ENCODE data around the gene IL19. TPM values are rescaled to one million over a fixed set of nuclear protein-coding genes. Genes with fewer than 3 reads are reported as not detected.

Gene IL19
- total RNA-seq, 2 experiments from 2014 or later = not detected

DNA sequence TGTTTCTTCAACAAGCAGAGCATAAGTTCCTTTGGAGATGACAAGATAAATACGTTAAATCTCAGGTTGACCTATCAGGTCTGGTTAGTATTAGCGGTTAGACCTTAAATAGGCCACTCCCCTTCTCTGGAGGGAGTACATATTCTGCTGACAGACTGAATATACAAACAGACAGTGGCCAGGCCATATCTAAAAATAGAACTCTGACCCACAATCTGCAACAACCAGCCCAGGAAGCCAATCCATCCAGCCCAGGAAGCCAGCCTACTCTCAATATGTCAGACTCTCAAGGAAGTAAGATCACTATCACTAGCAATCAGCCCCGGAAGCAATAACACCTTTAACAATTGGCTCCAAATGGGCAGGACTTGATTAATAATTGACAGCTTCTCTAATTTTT lies 101.6 kb downstream of the IL19 start:
- no peak for DNase-seq
- H3K27ac Mint-ChIP-seq = no peak overlapping the region
- CTCF ChIA-PET = interaction anchor here (1.1 to 1.4 kb wide), 4 partner anchors 9 to 146 kb away, joined by 4 to 6 read pairs (median 4); no protein-coding TSS in a partner anchor
- H3K36me3 Mint-ChIP-seq (ENCODE audit: low read depth) = peaks cover 2% of the 10 kb centered on the region
- H3K9me3 Mint-ChIP-seq = peaks cover 13% of the 10 kb centered on the region
- no peak overlapping the region for H3K4me3 Mint-ChIP-seq
- H3K27me3 Mint-ChIP-seq (ENCODE audit: low read depth) = no peaks in the 10 kb centered on the region
- intact Hi-C loops (cut with micrococcal nuclease) = no loop called here
- peaks cover 8% of the 10 kb centered on the region for H3K4me1 Mint-ChIP-seq (ENCODE audit: low read depth)

DNA sequence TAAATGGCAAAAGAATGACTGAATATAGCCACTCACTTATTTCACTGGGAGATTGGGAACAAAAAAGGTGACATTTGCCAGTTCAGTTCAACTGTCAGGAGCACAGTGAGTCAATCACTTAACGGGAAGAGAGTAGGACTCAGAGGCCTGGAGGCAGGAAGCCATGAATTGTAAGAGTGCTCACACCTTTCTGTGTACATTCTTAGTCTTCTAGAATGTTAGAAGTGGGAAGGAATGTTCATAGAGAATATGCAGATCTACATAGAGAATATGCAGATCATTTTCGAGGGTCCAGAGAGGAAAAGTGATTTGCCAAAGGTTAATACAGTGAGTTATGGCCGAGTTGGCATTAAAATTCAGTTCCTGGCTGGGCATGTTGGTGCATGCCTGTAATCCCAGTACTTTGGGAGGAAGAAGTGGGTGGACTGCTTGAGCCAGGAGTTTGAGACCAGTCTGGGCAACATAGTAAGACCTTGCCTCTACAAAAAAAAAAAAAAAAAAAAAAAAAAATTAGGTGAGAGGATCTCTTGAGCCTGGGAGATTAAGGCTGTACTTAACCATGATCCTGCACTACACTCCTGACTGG lies 103.1 kb downstream of the IL19 start:
- no peak overlapping the region for H3K27ac Mint-ChIP-seq
- DNase-seq = no peak
- H3K36me3 Mint-ChIP-seq (ENCODE audit: low read depth) = peaks cover 2% of the 10 kb centered on the region
- H3K4me3 Mint-ChIP-seq = no peak overlapping the region
- CTCF ChIA-PET = interaction anchor here (0.9 to 1.3 kb wide), 3 partner anchors 10 to 39 kb away, joined by 3 to 4 read pairs (median 3); no protein-coding TSS in a partner anchor
- no peaks in the 10 kb centered on the region for H3K4me1 Mint-ChIP-seq (ENCODE audit: low read depth)
- no peaks in the 10 kb centered on the region for H3K27me3 Mint-ChIP-seq (ENCODE audit: low read depth)
- H3K9me3 Mint-ChIP-seq = peaks cover 24% of the 10 kb centered on the region
- intact Hi-C loops (cut with micrococcal nuclease) = no loop called here

DNA sequence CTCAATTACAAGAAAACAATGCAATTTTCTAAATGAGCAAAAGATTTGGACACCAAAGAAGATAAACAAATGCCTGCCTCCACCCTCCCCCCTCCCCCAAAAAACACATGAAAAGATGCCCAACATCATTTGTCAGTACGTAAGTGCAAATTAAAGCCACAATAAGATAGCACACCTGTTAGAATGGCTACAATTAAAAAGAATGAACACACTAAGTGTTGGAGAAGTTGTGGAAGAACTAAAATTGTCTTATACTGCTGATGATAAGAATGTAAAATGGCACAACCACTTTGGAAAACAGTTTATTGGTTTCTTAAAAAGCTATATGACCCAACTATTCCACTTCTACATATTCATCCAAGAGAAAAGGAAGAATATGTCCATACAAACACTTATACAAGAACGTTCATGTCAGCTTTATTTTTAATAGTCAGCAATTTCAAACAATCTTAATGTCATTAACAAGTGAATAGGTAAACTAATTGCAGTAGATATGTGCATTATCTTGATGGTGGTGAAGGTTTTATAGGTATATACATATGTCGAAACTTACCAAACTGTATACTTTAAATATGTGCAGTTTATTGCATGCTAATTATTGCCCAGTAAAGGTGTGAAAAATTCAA lies 105.3 kb downstream of the IL19 start:
- H3K4me3 Mint-ChIP-seq = no peak overlapping the region
- intact Hi-C loops (cut with micrococcal nuclease) = no loop called here
- H3K27ac Mint-ChIP-seq = no peak overlapping the region
- H3K27me3 Mint-ChIP-seq (ENCODE audit: low read depth) = no peaks in the 10 kb centered on the region
- no peaks in the 10 kb centered on the region for H3K4me1 Mint-ChIP-seq (ENCODE audit: low read depth)
- peaks cover 6% of the 10 kb centered on the region for H3K36me3 Mint-ChIP-seq (ENCODE audit: low read depth)
- H3K9me3 Mint-ChIP-seq = peaks cover 30% of the 10 kb centered on the region
- CTCF ChIA-PET = interaction anchor here (0.6 kb wide), 1 partner anchor 106 kb away, joined by 5 read pairs; no protein-coding TSS in a partner anchor
- DNase-seq = no peak

DNA sequence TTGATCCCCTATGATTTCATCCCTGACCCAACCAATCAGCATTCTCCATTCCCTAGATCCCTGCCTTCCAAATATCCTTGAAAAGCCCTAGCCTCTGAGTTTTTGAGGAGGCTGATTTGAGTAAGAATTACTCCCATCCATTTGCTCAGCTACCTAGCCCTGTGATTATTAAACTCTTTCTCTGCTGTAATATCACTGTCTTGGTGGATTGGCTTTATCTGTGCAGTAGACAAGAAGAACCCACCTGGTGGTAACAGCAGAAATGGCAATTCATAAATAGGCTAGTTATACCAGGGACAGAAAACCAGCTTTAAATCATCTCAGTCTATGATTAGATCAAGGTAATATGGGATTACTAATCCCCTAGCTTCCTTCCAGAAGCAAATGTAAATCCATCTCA lies 107.9 kb downstream of the IL19 start:
- H3K27me3 Mint-ChIP-seq (ENCODE audit: low read depth) = no peaks in the 10 kb centered on the region
- H3K27ac Mint-ChIP-seq = no peak overlapping the region
- no peak for DNase-seq
- H3K36me3 Mint-ChIP-seq (ENCODE audit: low read depth) = peaks cover 6% of the 10 kb centered on the region
- intact Hi-C loops (cut with micrococcal nuclease) = loop anchor here (2.0 kb wide), 1 partner anchor 22 kb away; no protein-coding TSS in a partner anchor
- CTCF ChIA-PET = interaction anchor here (0.7 to 2.8 kb wide), 7 partner anchors 13 to 112 kb away, joined by 3 to 14 read pairs (median 3); partner anchors contain the start of gene IL20
- H3K4me1 Mint-ChIP-seq (ENCODE audit: low read depth) = no peaks in the 10 kb centered on the region
- peaks cover 26% of the 10 kb centered on the region for H3K9me3 Mint-ChIP-seq
- H3K4me3 Mint-ChIP-seq = no peak overlapping the region

DNA sequence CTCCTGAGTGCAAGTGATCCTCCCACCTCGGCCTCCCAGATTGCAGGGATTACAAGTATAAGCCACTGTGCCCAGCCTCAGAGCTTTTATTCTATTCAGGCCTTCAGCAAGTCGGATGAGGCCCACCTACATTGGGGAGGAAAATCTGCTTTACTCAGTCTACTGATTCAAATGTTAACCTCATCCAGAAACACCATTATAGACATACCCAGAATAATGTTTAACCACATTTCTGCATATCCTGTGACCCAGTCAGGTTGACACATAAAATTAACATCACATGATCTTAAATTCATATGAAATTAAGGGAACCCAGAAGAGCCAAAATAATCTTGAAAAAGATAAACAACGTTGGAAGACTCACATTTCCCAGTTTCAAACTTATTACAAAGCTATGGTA lies 109.7 kb downstream of the IL19 start:
- DNase-seq = no peak
- H3K4me1 Mint-ChIP-seq (ENCODE audit: low read depth) = no peaks in the 10 kb centered on the region
- no peaks in the 10 kb centered on the region for H3K27me3 Mint-ChIP-seq (ENCODE audit: low read depth)
- no peak overlapping the region for H3K27ac Mint-ChIP-seq
- H3K36me3 Mint-ChIP-seq (ENCODE audit: low read depth) = peaks cover 6% of the 10 kb centered on the region
- peaks cover 24% of the 10 kb centered on the region for H3K9me3 Mint-ChIP-seq
- intact Hi-C loops (cut with micrococcal nuclease) = loop anchor here (1.0 kb wide), 1 partner anchor 11 kb away; no protein-coding TSS in a partner anchor
- CTCF ChIA-PET = interaction anchor here (0.9 to 2.8 kb wide), 5 partner anchors 15 to 32 kb away, joined by 3 to 14 read pairs (median 5); partner anchors contain the start of genes IL20 and IL24
- H3K4me3 Mint-ChIP-seq = no peak overlapping the region

DNA sequence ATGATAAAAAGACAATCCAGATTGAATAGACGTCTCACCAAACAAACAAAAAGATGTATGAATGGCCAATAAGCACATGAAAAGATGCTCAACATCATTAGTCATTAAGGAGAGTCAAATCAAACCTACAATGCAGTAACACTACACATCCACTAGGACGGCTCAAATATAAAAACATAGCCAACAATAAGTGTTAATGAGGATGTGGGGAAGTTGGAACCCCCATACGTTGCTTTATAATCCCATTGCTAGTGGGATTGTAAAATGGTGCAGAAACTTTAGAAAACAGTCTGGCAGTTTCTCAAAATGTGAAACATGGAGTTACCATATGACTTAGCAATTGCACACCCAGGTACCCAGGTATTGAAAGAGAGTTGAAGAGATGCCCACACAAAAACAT lies 112.0 kb downstream of the IL19 start:
- CTCF ChIA-PET = interaction anchor here (1.6 to 2.0 kb wide), 2 partner anchors 19 to 26 kb away, joined by 5 to 6 read pairs; no protein-coding TSS in a partner anchor
- H3K27ac Mint-ChIP-seq = no peak overlapping the region
- intact Hi-C loops (cut with micrococcal nuclease) = no loop called here
- peaks cover 16% of the 10 kb centered on the region for H3K9me3 Mint-ChIP-seq
- H3K4me3 Mint-ChIP-seq = no peak overlapping the region
- no peak for DNase-seq
- H3K27me3 Mint-ChIP-seq (ENCODE audit: low read depth) = peaks cover 4% of the 10 kb centered on the region
- peaks cover 4% of the 10 kb centered on the region for H3K36me3 Mint-ChIP-seq (ENCODE audit: low read depth)
- H3K4me1 Mint-ChIP-seq (ENCODE audit: low read depth) = no peaks in the 10 kb centered on the region

DNA sequence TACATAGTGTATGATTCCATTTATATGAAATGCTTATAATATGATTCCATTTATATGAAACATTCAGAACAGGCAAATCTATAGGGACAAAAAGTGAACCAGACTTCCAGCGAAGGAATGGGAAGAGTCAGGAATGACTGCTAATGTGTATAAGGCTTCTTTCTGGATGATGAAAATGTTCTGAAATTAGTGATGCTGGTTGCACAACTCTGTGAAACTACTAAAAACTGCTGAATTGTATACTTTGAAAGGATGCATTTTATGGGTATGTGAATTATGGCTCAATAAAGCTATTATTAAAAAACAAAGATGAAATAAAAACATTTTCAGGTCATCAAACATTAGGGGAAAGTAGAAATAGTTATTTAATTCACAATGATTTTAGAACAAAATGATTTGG lies 112.6 kb downstream of the IL19 start:
- peaks cover under 1% of the 10 kb centered on the region for H3K4me1 Mint-ChIP-seq (ENCODE audit: low read depth)
- CTCF ChIA-PET = interaction anchor here (1.0 to 2.0 kb wide), 6 partner anchors 9 to 30 kb away, joined by 3 to 6 read pairs (median 5); no protein-coding TSS in a partner anchor
- H3K36me3 Mint-ChIP-seq (ENCODE audit: low read depth) = peaks cover 4% of the 10 kb centered on the region
- peaks cover 11% of the 10 kb centered on the region for H3K9me3 Mint-ChIP-seq
- no peak overlapping the region for H3K27ac Mint-ChIP-seq
- H3K4me3 Mint-ChIP-seq = no peak overlapping the region
- intact Hi-C loops (cut with micrococcal nuclease) = no loop called here
- DNase-seq = no peak
- H3K27me3 Mint-ChIP-seq (ENCODE audit: low read depth) = peaks cover 4% of the 10 kb centered on the region

GRCh38 chr1:206883876-206884275 lies 113.3 kb downstream of the IL19 start:
- DNase-seq = no peak
- Mint-ChIP-seq H3K27me3 (ENCODE audit: low read depth) (peaks cover 4% of the 10 kb centered on the region), H3K9me3 (peaks cover 6% of the 10 kb centered on the region), H3K4me3 (no peak overlapping the region), H3K4me1 (ENCODE audit: low read depth) (peaks cover 5% of the 10 kb centered on the region), H3K36me3 (ENCODE audit: low read depth) (peaks cover 4% of the 10 kb centered on the region), H3K27ac (no peak overlapping the region)
- CTCF ChIA-PET = interaction anchor here (0.7 to 2.0 kb wide), 12 partner anchors 8 to 246 kb away, joined by 3 to 8 read pairs (median 5); partner anchors contain the start of gene IL20
- intact Hi-C loops (cut with micrococcal nuclease) = no loop called here

- H3K27ac Mint-ChIP-seq = no peak overlapping the region
- H3K9me3 Mint-ChIP-seq = no peaks in the 10 kb centered on the region
- intact Hi-C loops (cut with micrococcal nuclease) = no loop called here
- H3K36me3 Mint-ChIP-seq (ENCODE audit: low read depth) = no peaks in the 10 kb centered on the region
- no peak overlapping the region for H3K4me3 Mint-ChIP-seq
- H3K4me1 Mint-ChIP-seq (ENCODE audit: low read depth) = peaks cover 21% of the 10 kb centered on the region
- peaks cover 4% of the 10 kb centered on the region for H3K27me3 Mint-ChIP-seq (ENCODE audit: low read depth)
- DNase-seq = no peak
- CTCF ChIA-PET = interaction anchor here (0.6 to 3.1 kb wide), 4 partner anchors 10 to 26 kb away, joined by 3 to 10 read pairs (median 4); partner anchors contain the start of gene IL20
These were observed 114.9 kb downstream of the IL19 start for GRCh38 chr1:206885341-206886060.

DNA sequence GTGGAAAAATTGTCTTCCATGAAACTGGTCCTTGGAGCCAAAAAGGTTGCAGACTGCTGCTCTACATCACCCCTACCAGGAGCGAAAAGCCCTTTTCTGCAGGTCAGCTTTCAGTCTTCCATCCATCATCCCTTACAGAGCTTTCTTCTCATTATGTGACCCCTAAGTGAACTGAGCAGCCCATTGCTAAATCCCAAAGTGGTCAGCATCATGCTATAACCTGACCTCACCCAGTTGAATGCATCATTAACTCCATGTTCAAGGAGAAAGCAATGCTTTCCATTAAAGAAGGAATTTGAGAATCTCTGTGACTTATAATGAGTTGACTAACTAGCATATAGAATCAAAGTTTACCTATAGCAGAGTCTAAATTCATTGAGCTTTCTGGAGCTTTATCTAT lies 116.3 kb downstream of the IL19 start:
- H3K27me3 Mint-ChIP-seq (ENCODE audit: low read depth) = peaks cover 4% of the 10 kb centered on the region
- intact Hi-C loops (cut with micrococcal nuclease) = no loop called here
- H3K9me3 Mint-ChIP-seq = no peaks in the 10 kb centered on the region
- no peak overlapping the region for H3K27ac Mint-ChIP-seq
- H3K4me3 Mint-ChIP-seq = no peak overlapping the region
- no peak for DNase-seq
- CTCF ChIA-PET = interaction anchor here (0.6 to 3.1 kb wide), 3 partner anchors 22 to 114 kb away, joined by 3 to 10 read pairs (median 5); no protein-coding TSS in a partner anchor
- no peaks in the 10 kb centered on the region for H3K36me3 Mint-ChIP-seq (ENCODE audit: low read depth)
- peaks cover 34% of the 10 kb centered on the region for H3K4me1 Mint-ChIP-seq (ENCODE audit: low read depth)

DNA sequence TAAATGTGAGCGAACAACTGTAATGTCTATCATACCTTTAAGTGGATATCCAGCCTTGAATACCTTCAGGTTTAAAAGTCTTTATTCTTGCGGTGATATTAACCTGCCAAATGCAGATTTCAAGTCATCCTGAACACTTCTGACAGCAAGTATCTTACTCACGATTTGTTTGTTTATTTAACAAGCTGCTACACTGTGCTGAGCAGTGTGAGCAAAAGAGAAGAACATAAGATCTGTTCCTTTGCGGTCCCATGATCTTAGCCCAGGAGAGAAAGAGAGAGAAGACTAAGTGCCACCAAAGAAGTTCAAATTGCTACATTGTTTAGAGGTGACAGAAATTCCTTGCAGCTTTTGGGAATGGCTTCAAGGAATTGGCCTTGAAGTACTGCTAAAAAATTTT lies 117.1 kb downstream of the IL19 start:
- Mint-ChIP-seq H3K4me1 (ENCODE audit: low read depth) (peaks cover 40% of the 10 kb centered on the region), H3K27me3 (ENCODE audit: low read depth) (peaks cover 4% of the 10 kb centered on the region), H3K4me3 (no peak overlapping the region), H3K9me3 (no peaks in the 10 kb centered on the region), H3K36me3 (ENCODE audit: low read depth) (no peaks in the 10 kb centered on the region), H3K27ac (no peak overlapping the region)
- DNase-seq = no peak
- intact Hi-C loops (cut with micrococcal nuclease) = no loop called here
- CTCF ChIA-PET = interaction anchor here (1.0 to 3.1 kb wide), 5 partner anchors 13 to 584 kb away, joined by 3 to 10 read pairs (median 3); no protein-coding TSS in a partner anchor
